Measurements from ENCODE around the gene GGT1. TPM values are rescaled to one million over a fixed set of nuclear protein-coding genes. Genes with fewer than 3 reads are reported as not detected.
"Not testable (repeated sequence)": the region's sequence is repeated elsewhere in the genome, so short reads cannot be mapped to it uniquely, and the experiment has no call there.

Gene GGT1
- total RNA-seq, 1 donor from 2014 or later: 4.0 TPM

DNA sequence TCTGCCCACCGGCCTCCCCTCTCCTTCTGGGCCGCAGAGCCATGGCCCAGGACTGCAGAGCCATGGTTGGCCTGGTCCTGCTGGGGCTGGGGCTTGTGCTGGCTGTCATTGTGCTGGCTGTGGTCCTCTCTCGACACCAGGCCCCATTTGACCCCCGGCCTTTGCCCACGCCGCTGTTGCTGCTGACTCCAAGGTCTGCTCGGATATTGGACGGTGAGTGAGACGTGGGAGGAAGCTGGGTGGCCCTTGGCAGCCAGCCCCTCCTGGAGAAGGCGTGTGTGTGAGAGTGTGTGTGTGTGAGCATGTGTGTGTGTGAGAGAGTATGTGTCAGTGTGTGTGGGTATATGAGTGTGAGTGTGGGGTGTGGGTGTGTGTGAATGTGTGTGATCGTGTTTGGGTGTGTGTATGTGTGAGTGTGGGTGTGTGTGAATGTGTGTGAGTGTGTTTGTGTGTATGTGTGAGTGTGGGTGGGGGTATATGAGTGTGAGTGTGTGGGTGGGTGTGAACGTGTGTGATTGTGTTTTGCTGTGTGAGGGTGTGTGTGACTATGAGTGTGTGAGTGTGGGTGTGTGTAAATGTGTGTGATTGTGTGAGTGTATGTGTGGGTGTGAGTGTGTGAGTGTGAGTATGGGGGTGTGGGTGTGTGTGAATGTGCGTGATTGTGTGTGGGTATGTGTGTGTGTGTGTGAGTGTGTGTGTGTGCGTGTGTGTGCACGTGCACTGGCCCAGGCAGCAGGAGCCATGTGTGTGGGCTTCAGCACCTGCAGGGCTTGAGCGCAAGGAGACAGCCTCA lies 30.4 kb downstream of the GGT1 start:
- not testable (repeated sequence) for DNase-seq (ENCODE audit: low spot score)

DNA sequence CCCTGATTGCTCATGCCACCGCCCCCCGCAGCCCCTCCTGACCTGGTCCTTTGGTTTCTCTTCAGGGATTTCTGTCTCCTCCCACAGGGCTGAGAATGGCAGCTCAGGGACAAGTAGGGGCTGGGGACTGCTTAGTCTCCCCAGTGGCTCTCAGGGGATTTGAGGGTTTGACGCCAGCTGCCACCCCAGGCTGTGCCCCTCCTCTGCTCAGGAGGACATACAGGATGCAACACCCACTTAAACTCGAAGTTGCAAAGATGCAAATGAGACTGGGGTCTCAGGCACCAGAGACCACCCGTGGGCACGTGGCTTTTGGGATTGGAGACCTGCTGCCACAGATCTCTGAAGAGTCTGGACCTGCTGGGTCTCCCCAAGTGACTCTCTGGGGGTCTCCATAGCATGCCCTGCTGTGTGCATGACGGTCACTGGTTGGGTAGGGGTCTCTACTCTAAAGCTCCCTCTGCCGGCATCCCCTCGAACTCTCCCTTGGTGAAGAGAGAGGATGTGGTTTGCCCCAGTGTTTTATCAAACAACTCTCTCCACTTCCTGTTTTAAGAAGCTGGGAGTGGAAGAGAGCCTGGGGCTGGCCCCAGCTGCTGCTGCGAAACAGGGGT lies 31.9 kb downstream of the GGT1 start:
- not testable (repeated sequence) for DNase-seq (ENCODE audit: low spot score)

DNA sequence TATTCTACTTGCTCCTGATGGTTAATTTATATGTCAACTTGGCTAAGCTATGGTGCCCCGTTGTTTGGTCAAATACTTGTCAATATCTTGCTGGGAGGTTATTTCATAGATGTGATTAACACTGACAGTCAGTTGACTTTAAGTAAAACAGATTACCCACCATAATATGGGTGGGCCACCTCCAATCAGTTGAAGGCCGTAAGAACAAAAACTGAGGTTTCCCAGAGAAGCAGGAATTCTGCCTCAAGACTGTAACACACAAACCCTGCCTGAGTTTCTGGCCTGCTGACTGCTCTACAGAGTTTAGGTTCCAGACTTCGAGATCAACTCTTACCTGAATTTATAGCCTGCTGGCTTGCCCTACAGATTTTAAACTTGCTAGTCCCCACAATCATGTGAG lies 33.5 kb downstream of the GGT1 start:
- not testable (repeated sequence) for DNase-seq (ENCODE audit: low spot score)

DNA sequence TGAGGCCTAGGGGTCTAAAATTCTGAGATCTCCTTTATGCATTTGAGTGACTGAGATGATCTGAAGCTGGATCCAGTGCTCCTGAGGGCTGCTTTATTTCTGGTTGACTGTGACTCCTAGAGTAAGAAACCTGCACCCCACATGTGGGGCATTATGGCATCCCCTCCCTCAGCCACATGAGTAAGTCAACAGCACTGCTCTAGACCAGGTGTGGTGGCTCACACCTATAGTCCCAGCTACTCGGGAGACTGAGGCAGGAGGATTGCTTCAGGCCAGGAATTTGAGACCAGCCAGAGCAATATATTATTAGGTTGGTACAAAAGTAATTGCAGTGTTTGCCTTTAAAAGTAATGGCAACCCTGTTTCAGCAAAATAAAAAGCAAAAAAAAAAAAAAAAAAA lies 39.3 kb downstream of the GGT1 start:
- DNase-seq (ENCODE audit: low spot score): not testable (repeated sequence)

DNA sequence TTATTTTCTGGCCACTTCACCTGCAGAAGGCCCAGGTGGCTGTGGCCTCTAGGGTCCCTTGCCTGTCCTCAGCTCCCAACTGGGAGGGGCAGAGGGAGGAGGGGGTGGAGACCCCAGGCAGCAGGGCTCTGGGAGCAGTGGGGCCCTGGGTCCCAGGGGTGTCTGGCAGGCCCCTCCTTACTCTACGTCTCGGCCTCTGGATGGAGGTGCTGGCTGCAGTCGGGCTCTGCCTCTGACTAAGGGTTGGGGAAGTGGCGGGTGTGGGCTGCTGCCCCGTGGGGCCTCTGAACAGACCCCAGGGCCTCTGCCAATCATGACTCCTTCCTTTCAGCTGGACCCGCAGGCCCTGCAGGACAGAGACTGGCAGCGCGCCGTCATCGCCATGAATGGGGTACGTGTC lies 41.4 kb downstream of the GGT1 start:
- DNase-seq (ENCODE audit: low spot score): not testable (repeated sequence)

DNA sequence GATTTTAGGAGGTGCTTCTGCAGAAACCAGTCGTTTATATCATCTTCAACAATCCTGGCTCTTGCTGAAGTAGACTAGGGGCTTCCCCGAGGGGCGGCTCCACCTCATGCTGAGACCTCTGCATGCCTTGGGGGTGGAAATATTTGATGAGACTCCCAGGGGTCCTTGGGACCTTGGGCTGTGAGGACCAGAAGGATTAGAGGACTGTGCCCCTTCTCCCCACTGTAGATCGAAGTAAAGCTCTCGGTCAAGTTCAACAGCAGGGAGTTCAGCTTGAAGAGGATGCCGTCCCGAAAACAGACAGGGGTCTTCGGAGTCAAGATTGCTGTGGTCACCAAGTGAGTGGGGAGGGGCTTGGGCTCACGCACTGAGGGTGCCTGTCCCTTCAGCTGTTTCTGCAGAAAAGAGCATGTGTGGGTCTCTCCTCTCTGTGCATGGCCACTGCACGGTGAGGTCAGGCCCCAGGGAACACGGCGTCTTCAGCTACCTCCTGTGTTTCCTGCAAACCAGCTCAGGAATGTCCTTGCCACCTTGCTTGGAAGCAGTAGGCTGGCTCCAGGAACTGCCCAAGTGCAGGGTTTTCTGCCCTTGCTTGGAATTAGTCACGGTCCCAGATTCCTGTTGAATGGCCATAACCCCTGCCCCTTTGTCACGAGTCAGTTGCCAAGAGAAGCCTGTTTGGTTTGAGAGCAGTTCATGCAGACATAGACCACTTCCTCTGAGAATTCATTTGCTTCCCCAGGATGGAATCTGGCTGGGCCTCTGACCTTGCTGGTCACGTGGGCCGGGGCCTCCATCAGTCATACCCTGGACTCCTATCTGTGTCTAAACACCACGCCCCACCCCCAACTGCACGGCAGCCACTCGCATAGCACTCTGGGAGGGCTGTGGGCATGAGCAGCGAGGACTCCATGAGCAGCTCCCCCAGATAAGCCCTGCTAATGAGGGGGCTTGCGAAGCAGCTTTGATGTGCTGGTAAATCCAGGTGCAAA lies 42.7 kb downstream of the GGT1 start:
- DNase-seq (ENCODE audit: low spot score): not testable (repeated sequence)

DNA sequence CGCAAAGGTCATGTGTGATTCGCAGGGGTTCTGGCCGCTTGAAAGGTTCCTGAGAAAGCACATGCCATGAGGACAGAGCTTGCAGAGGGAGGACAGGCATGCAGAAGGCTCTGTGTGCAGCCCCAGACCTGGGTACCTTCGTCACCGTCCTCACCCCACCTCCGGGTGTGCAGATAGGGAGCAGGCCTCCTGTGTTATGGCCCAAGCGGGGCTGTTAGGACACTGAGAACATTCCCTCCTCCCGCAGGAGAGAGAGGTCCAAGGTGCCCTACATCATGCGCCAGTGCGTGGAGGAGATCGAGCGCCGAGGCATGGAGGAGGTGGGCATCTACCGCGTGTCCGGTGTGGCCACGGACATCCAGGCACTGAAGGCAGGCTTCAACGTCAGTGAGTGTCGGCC lies 43.8 kb downstream of the GGT1 start:
- DNase-seq (ENCODE audit: low spot score): not testable (repeated sequence)

DNA sequence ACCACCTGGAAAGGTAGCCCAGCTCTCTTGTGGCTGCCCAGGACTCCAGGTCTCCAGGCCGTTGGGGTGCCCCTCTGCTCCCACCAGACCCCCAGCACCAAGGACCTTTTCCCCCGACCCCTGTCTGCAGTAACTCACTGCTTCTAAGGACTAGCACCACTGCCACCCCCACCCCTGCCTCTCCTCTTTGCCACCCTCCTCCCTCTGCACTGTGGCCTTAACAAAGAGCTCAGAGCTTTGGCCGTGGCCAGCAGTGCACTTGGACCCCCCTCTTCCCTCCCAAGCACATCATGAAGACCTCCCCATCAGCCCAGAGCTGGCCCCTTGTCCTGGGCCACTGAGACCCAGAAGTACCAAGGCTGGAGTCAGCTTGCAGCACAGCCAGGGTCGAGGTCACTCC lies 46.4 kb downstream of the GGT1 start:
- DNase-seq (ENCODE audit: low spot score): not testable (repeated sequence)

DNA sequence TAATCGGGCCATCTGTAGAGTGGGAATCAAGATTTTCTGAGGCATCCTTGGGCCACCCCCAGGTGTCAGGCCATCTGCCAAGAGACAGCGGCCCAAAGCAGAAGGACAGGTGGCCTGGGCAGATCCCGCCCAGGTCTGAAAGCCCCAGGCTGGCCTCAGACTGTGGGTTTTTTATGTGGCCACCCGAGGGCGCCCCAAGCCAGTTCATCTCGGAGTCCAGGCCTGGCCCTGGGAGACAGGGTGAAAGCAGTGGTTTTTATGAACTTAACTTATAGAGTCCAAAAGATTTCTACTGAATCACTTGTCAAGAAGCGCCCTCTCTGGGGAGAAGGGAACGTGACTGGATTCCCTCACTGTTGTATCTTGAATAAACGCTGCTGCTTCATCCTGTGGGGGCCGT lies 47.9 kb downstream of the GGT1 start:
- not testable (repeated sequence) for DNase-seq (ENCODE audit: low spot score)

DNA sequence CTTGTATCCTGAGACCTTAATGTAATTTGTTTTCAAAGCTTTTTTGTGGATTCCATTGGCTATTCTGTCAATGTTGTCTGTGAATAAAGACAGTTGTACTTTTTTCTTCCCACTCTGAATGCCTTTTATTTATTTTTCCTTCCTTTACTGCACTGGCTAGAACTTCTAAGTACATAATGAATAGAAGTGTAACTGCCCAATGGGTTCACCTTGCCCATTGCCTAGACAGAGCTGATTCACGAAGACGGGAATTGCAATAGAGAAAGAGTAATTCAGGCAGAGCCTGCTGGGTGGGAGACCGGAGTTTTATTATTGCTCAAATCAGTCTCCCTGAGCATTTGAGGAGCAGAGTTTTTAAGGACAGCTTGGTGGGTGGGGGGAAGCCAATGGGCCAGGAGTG lies 62.4 kb downstream of the GGT1 start:
- not testable (repeated sequence) for DNase-seq (ENCODE audit: low spot score)

DNA sequence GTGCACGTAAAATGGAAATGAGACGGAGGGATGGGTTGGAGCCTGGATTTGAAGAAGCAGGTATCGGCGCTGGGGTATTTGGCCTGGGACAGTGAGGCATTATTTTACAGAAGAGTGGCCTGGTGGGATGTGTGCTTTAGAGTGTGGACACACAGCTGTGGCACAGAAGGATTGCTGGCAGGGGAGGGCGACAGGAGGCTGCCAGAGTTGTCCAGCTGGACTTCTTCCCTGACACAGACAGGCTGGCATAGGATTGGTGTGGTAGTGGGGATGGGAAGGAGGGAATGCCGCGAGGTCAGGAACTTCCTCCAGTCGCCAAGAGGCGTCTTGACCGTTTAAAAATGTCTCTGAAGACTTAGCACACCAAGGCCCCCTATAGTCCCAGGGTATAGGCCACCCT lies 64.9 kb downstream of the GGT1 start:
- not testable (repeated sequence) for DNase-seq (ENCODE audit: low spot score)

DNA sequence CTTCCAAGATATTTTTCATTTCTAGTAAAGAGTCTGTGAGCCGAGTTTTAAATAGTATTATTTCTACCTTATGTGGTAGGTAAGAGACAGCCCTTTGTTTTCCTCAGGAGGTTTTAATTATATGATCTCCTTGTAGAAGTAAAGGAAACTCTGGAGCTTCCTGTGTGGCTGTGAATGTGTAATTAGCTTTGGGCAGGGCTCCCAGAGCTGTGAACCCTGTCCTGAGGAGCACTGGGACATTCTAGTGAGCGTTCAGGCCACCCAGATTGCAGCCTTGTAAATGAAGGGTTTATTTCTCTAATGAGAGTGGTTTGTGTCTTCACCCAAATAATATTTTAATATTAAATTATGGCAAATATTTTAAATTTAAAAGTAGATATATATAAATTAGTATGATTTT lies 69.5 kb downstream of the GGT1 start:
- not testable (repeated sequence) for DNase-seq (ENCODE audit: low spot score)

Other genes with a start within 250 kb of the GGT1 start
- gene ADORA2A, start 175.6 kb upstream of the GGT1 start, total RNA-seq: 2.6 TPM
- 0.32 TPM for gene UPB1, start 107.9 kb upstream of the GGT1 start, total RNA-seq
- gene GUCD1, start 48.1 kb upstream of the GGT1 start, total RNA-seq: 130 TPM
- gene SNRPD3, start 47.2 kb upstream of the GGT1 start, total RNA-seq: 51.5 TPM
- 6.0 TPM for gene LRRC75B, start 10.1 kb upstream of the GGT1 start, total RNA-seq
- not detected for gene PIWIL3, start 171.5 kb downstream of the GGT1 start, total RNA-seq
- 0.16 TPM for gene SGSM1, start 203.0 kb downstream of the GGT1 start, total RNA-seq

All from mesenteric fat pad (tissue), 1 donor.